ENCODE results near the gene TP53.

Gene TP53

GRCh38 chr17:7676533-7676932, 10.8 kb downstream of the TP53 start:
- no peaks in the 10 kb centered on the region for H3K27me3 ChIP-seq (ENCODE audit: control insufficient read depth, low read length)
- no peak overlapping the region for H3K4me2 ChIP-seq (ENCODE audit: low read length)
- H3K27ac ChIP-seq (ENCODE audit: low read depth, low read length), result no peak overlapping the region
- H3K9me3 ChIP-seq (ENCODE audit: control insufficient read depth, insufficient read depth, low read length), result peaks cover 8% of the 10 kb centered on the region
- no peaks in the 10 kb centered on the region for H3K9me2 ChIP-seq (replicated peaks; ENCODE audit: control insufficient read depth, low read length)
- no peaks in the 10 kb centered on the region for H4K20me1 ChIP-seq (ENCODE audit: control insufficient read depth, insufficient read depth, low read depth, low read length)
- peaks cover 63% of the 10 kb centered on the region for H3K36me3 ChIP-seq (ENCODE audit: control insufficient read depth, low read length)
- TF ChIP-seq EZH2phosphoT487 (IDR thresholded peaks at IDR 0.05; ENCODE audit: borderline replicate concordance, low read length) (no peak), CTCF (IDR thresholded peaks at IDR 0.05; ENCODE audit: low read depth, low read length, poor library complexity, severe bottlenecking) (no peak)
- H3K79me2 ChIP-seq (ENCODE audit: control insufficient read depth, low read length), result peaks cover 44% of the 10 kb centered on the region
- H3K4me3 ChIP-seq (ENCODE audit: low read length), result no peak overlapping the region
- no peaks in the 10 kb centered on the region for H3F3A ChIP-seq (ENCODE audit: control insufficient read depth, insufficient read depth)
- no peaks in the 10 kb centered on the region for H3K4me1 ChIP-seq (ENCODE audit: control insufficient read depth, low read length)

DNA sequence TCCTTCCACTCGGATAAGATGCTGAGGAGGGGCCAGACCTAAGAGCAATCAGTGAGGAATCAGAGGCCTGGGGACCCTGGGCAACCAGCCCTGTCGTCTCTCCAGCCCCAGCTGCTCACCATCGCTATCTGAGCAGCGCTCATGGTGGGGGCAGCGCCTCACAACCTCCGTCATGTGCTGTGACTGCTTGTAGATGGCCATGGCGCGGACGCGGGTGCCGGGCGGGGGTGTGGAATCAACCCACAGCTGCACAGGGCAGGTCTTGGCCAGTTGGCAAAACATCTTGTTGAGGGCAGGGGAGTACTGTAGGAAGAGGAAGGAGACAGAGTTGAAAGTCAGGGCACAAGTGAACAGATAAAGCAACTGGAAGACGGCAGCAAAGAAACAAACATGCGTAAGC, 12.4 kb downstream of the TP53 start:
- peaks cover 8% of the 10 kb centered on the region for H3K9me3 ChIP-seq (ENCODE audit: control insufficient read depth, insufficient read depth, low read length)
- H4K20me1 ChIP-seq (ENCODE audit: control insufficient read depth, insufficient read depth, low read depth, low read length), result no peaks in the 10 kb centered on the region
- H3K4me1 ChIP-seq (ENCODE audit: control insufficient read depth, low read length), result no peaks in the 10 kb centered on the region
- no peaks in the 10 kb centered on the region for H3F3A ChIP-seq (ENCODE audit: control insufficient read depth, insufficient read depth)
- no peak overlapping the region for H3K4me3 ChIP-seq (ENCODE audit: low read length)
- no peaks in the 10 kb centered on the region for H3K9me2 ChIP-seq (replicated peaks; ENCODE audit: control insufficient read depth, low read length)
- H3K36me3 ChIP-seq (ENCODE audit: control insufficient read depth, low read length), result peaks cover 75% of the 10 kb centered on the region
- peaks cover 29% of the 10 kb centered on the region for H3K79me2 ChIP-seq (ENCODE audit: control insufficient read depth, low read length)
- H3K4me2 ChIP-seq (ENCODE audit: low read length), result no peak overlapping the region
- TF ChIP-seq CTCF (IDR thresholded peaks at IDR 0.05; ENCODE audit: low read depth, low read length, poor library complexity, severe bottlenecking), result no peak
- no peak for TF ChIP-seq EZH2phosphoT487 (IDR thresholded peaks at IDR 0.05; ENCODE audit: borderline replicate concordance, low read length)
- H3K27ac ChIP-seq (ENCODE audit: low read depth, low read length), result no peak overlapping the region
- H3K27me3 ChIP-seq (ENCODE audit: control insufficient read depth, low read length), result no peaks in the 10 kb centered on the region

GRCh38 chr17:7673239-7673638, 14.1 kb downstream of the TP53 start:
- H4K20me1 ChIP-seq (ENCODE audit: control insufficient read depth, insufficient read depth, low read depth, low read length), result no peaks in the 10 kb centered on the region
- peaks cover 16% of the 10 kb centered on the region for H3K79me2 ChIP-seq (ENCODE audit: control insufficient read depth, low read length)
- peaks cover 8% of the 10 kb centered on the region for H3K9me3 ChIP-seq (ENCODE audit: control insufficient read depth, insufficient read depth, low read length)
- H3F3A ChIP-seq (ENCODE audit: control insufficient read depth, insufficient read depth), result 0 out of 2 replicates have a peak, but pooled peaks cover 5% of the 10 kb centered on the region
- H3K36me3 ChIP-seq (ENCODE audit: control insufficient read depth, low read length), result peaks cover 84% of the 10 kb centered on the region
- H3K4me3 ChIP-seq (ENCODE audit: low read length), result no peak overlapping the region
- H3K4me1 ChIP-seq (ENCODE audit: control insufficient read depth, low read length), result no peaks in the 10 kb centered on the region
- TF ChIP-seq EZH2phosphoT487 (IDR thresholded peaks at IDR 0.05; ENCODE audit: borderline replicate concordance, low read length) (no peak), CTCF (IDR thresholded peaks at IDR 0.05; ENCODE audit: low read depth, low read length, poor library complexity, severe bottlenecking) (peak; percentile 65)
- H3K27me3 ChIP-seq (ENCODE audit: control insufficient read depth, low read length), result no peaks in the 10 kb centered on the region
- H3K27ac ChIP-seq (ENCODE audit: low read depth, low read length), result no peak overlapping the region
- no peaks in the 10 kb centered on the region for H3K9me2 ChIP-seq (replicated peaks; ENCODE audit: control insufficient read depth, low read length)
- H3K4me2 ChIP-seq (ENCODE audit: low read length), result no peak overlapping the region
